WTC11 (cell line): Measurements from ENCODE around the gene ST6GAL1. TPM values are rescaled to one million over a fixed set of nuclear protein-coding genes. Genes with fewer than 3 reads are reported as not detected.

Experiments
- ATAC-seq: fragments of 200-7000 bp; cut with Tn5 transposase; 2 replicates; pipeline ENCODE4 v1.10.0; 2021; ENCODE audit warnings: mild to moderate bottlenecking, moderate library complexity
- CTCF ChIA-PET: fragments of 300-600 bp; sonication (Branson Sonifier 250); formaldehyde crosslinking; loops from one replicate; lab custom pipeline; 2021; ENCODE audit warnings: antibody characterized with exemption; lab: Charles Lee
- POLR2A ChIA-PET: fragments of 350-600 bp; sonication (Branson Sonifier 250); formaldehyde crosslinking; loops from one replicate; lab custom pipeline; 2021; ENCODE audit warnings: antibody characterized with exemption; lab: Charles Lee
- DNase-seq: peaks from one replicate; pipeline ENCODE4 v3.0.0; 2021; ENCODE audit warnings: low spot score
- H3K27ac Mint-ChIP-seq: 2 replicates; pipeline ENCODE4 v1.8.0; 2021; ENCODE audit warnings: mixed read lengths
- H3K27me3 Mint-ChIP-seq: 2 replicates; pipeline ENCODE4 v1.8.0; 2021; ENCODE audit warnings: low read depth, mild to moderate bottlenecking, moderate library complexity, mixed read lengths
- H3K36me3 Mint-ChIP-seq: 2 replicates; pipeline ENCODE4 v1.8.0; 2021; ENCODE audit warnings: mixed read lengths
- H3K4me1 Mint-ChIP-seq: 2 replicates; pipeline ENCODE4 v1.8.0; 2022; ENCODE audit warnings: mixed read lengths
- H3K4me3 Mint-ChIP-seq: 2 replicates; pipeline ENCODE4 v1.8.0; 2021; ENCODE audit warnings: mild to moderate bottlenecking, moderate library complexity, mixed read lengths
- H3K9me3 Mint-ChIP-seq: 2 replicates; pipeline ENCODE4 v1.8.0; 2021; ENCODE audit warnings: mixed read lengths
- ARID4B ChIP-seq: sonication (generic); formaldehyde crosslinking; IDR thresholded peaks from 2 replicates; pipeline ENCODE4 v1.8.0; 2023; ENCODE audit warnings: missing genetic modification reagents, mild to moderate bottlenecking, borderline replicate concordance
- CREB1 ChIP-seq: sonication (generic); formaldehyde crosslinking; IDR thresholded peaks from 2 replicates; pipeline ENCODE4 v1.8.0; 2023; ENCODE audit warnings: mild to moderate bottlenecking, missing genetic modification reagents
- EMX1 ChIP-seq: fragments of 250-450 bp; sonication (Bioruptor Pico); IDR thresholded peaks from 2 replicates; pipeline ENCODE4 v1.8.0; 2021; ENCODE audit warnings: mild to moderate bottlenecking
- ESRRA ChIP-seq: sonication (generic); formaldehyde crosslinking; IDR thresholded peaks from 2 replicates; pipeline ENCODE4 v1.8.1; 2022; ENCODE audit warnings: mild to moderate bottlenecking, missing genetic modification reagents, borderline replicate concordance
- GABPB1 ChIP-seq: sonication (generic); formaldehyde crosslinking; IDR thresholded peaks from 2 replicates; pipeline ENCODE4 v1.8.1; 2023; ENCODE audit warnings: mild to moderate bottlenecking, missing genetic modification reagents
- HMGXB4 ChIP-seq: sonication (generic); formaldehyde crosslinking; IDR thresholded peaks from 2 replicates; pipeline ENCODE4 v1.8.1; 2023; ENCODE audit warnings: mild to moderate bottlenecking, moderate library complexity, missing genetic modification reagents
- MLX ChIP-seq: sonication (generic); formaldehyde crosslinking; IDR thresholded peaks from 2 replicates; pipeline ENCODE4 v1.8.1; 2023; ENCODE audit warnings: mild to moderate bottlenecking, missing genetic modification reagents, moderate library complexity
- MYBL2 ChIP-seq: sonication (generic); formaldehyde crosslinking; IDR thresholded peaks from 2 replicates; pipeline ENCODE4 v1.8.1; 2023; ENCODE audit warnings: mild to moderate bottlenecking, moderate library complexity, missing genetic modification reagents
- OVOL2 ChIP-seq: fragments of 250-450 bp; sonication (Bioruptor Pico); IDR thresholded peaks from 2 replicates; pipeline ENCODE4 v1.9.0; 2021; ENCODE audit warnings: mild to moderate bottlenecking, borderline replicate concordance
- SMAD3 ChIP-seq: sonication (generic); formaldehyde crosslinking; IDR thresholded peaks from 2 replicates; pipeline ENCODE4 v1.8.0; 2022; ENCODE audit warnings: missing genetic modification reagents, mild to moderate bottlenecking, borderline replicate concordance
- ZNF281 ChIP-seq: sonication (generic); formaldehyde crosslinking; IDR thresholded peaks from 2 replicates; pipeline ENCODE4 v1.8.0; 2023; ENCODE audit warnings: mild to moderate bottlenecking, missing genetic modification reagents
- ZNF416 ChIP-seq: fragments of 250-450 bp; sonication (Bioruptor Pico); IDR thresholded peaks from 2 replicates; pipeline ENCODE4 v1.9.0; 2021; ENCODE audit warnings: mild to moderate bottlenecking, inconsistent platforms
- ZSCAN18 ChIP-seq: fragments of 250-450 bp; sonication (Bioruptor Pico); IDR thresholded peaks from 2 replicates; pipeline ENCODE4 v2.1.2; 2022; ENCODE audit warnings: mild to moderate bottlenecking, moderate library complexity
- total RNA-seq: library from RNA; stranded (reverse); gene quantifications from 3 replicates; pipeline ENCODE4 v1.2.3, GENCODE V29; 2021
- TF ChIP-seq, protein P1 (sequence below): sonication (generic); formaldehyde crosslinking; IDR thresholded peaks from 2 replicates; pipeline ENCODE4 v1.8.0; 2022; ENCODE audit warnings: mild to moderate bottlenecking, missing genetic modification reagents
- TF ChIP-seq, protein P2 (sequence below): sonication (generic); formaldehyde crosslinking; IDR thresholded peaks from 2 replicates; pipeline ENCODE4 v1.8.0; 2022; ENCODE audit warnings: mild to moderate bottlenecking, missing genetic modification reagents
- TF ChIP-seq, protein P3 (sequence below): sonication (generic); formaldehyde crosslinking; IDR thresholded peaks from 2 replicates; pipeline ENCODE4 v1.8.1; 2022; ENCODE audit warnings: low read depth, mild to moderate bottlenecking, moderate library complexity, missing genetic modification reagents, borderline replicate concordance

The ST6GAL1 gene
- total RNA-seq, 1 experiment from 2014 or later, result 87.5 TPM

- Mint-ChIP-seq H3K27me3 (no peaks in the 10 kb centered on the region), H3K4me1 (peaks cover 19% of the 10 kb centered on the region), H3K36me3 (peaks cover 23% of the 10 kb centered on the region), H3K4me3 (no peak overlapping the region), H3K9me3 (no peaks in the 10 kb centered on the region), H3K27ac (peak overlapping the region; percentile 75; the same call in 1 of the 2 replicates)
- ChIA-PET POLR2A (no interaction called here), CTCF (interaction anchor here (1.7 kb wide), 1 partner anchor 167 kb away, joined by 4 read pairs; no protein-coding TSS in a partner anchor)
- DNase-seq, result no peak
- TF ChIP-seq ZNF281 (CRISPR knock-in tag), result no peak
- TF ChIP-seq MLX, result no peak
- TF ChIP-seq, protein P1, sequence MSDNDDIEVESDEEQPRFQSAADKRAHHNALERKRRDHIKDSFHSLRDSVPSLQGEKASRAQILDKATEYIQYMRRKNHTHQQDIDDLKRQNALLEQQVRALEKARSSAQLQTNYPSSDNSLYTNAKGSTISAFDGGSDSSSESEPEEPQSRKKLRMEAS (CRISPR knock-in tag), result no peak
- TF ChIP-seq GABPB1, result no peak
- no peak for TF ChIP-seq ESRRA (CRISPR knock-in tag)
- TF ChIP-seq ZSCAN18 (CRISPR knock-in tag), result no peak
- no peak for TF ChIP-seq EMX1 (CRISPR knock-in tag)
- TF ChIP-seq CREB1 (CRISPR knock-in tag), result no peak
- TF ChIP-seq SMAD3 (CRISPR knock-in tag), result no peak
- TF ChIP-seq ZNF416 (CRISPR knock-in tag), result no peak
- no peak for TF ChIP-seq MYBL2 (CRISPR knock-in tag)
- TF ChIP-seq, protein P2, sequence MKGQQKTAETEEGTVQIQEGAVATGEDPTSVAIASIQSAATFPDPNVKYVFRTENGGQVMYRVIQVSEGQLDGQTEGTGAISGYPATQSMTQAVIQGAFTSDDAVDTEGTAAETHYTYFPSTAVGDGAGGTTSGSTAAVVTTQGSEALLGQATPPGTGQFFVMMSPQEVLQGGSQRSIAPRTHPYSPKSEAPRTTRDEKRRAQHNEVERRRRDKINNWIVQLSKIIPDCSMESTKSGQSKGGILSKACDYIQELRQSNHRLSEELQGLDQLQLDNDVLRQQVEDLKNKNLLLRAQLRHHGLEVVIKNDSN (CRISPR knock-in tag), result no peak
- TF ChIP-seq ARID4B (CRISPR knock-in tag), result no peak
- no peak for TF ChIP-seq HMGXB4 (CRISPR knock-in tag)
- TF ChIP-seq, protein P3, sequence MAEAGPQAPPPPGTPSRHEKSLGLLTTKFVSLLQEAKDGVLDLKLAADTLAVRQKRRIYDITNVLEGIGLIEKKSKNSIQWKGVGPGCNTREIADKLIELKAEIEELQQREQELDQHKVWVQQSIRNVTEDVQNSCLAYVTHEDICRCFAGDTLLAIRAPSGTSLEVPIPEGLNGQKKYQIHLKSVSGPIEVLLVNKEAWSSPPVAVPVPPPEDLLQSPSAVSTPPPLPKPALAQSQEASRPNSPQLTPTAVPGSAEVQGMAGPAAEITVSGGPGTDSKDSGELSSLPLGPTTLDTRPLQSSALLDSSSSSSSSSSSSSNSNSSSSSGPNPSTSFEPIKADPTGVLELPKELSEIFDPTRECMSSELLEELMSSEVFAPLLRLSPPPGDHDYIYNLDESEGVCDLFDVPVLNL (CRISPR knock-in tag), result no peak
- TF ChIP-seq OVOL2 (CRISPR knock-in tag), result no peak
- ATAC-seq, result no peak
Observed at GRCh38 chr3:187016639-187017345, 86.5 kb downstream of the ST6GAL1 start.
